Fibroblast of lung (primary cell): ENCODE data around the gene VBP1.

Source experiments
- EZH2 ChIP-seq: IDR thresholded peaks from 2 replicates; pipeline ENCODE4 v1.5.1; 2012; ENCODE audit warnings: low read length, control low read depth, mild to moderate bottlenecking; ENCODE audit errors: missing control alignments
- TF ChIP-seq, protein P1 (sequence below), 2 donors: IDR thresholded peaks in 1 of 2; conservative IDR thresholded peaks in 1 of 2; 1 replicate in 1 of 2; 2 replicates in 1 of 2; pipeline ENCODE4 v1.5.1; 2011 to 2012; ENCODE audit warnings: low read length in 2 of 2, control low read depth in 1 of 2, inconsistent platforms in 1 of 2, low read depth in 1 of 2, mild to moderate bottlenecking in 1 of 2

GRCh38 chrX:155247497-155247896 is 31.2 kb downstream of the VBP1 start:
- TF ChIP-seq, protein P1, sequence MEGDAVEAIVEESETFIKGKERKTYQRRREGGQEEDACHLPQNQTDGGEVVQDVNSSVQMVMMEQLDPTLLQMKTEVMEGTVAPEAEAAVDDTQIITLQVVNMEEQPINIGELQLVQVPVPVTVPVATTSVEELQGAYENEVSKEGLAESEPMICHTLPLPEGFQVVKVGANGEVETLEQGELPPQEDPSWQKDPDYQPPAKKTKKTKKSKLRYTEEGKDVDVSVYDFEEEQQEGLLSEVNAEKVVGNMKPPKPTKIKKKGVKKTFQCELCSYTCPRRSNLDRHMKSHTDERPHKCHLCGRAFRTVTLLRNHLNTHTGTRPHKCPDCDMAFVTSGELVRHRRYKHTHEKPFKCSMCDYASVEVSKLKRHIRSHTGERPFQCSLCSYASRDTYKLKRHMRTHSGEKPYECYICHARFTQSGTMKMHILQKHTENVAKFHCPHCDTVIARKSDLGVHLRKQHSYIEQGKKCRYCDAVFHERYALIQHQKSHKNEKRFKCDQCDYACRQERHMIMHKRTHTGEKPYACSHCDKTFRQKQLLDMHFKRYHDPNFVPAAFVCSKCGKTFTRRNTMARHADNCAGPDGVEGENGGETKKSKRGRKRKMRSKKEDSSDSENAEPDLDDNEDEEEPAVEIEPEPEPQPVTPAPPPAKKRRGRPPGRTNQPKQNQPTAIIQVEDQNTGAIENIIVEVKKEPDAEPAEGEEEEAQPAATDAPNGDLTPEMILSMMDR (conservative IDR thresholded peaks at IDR 0.05 in 1 of 2, IDR thresholded peaks at IDR 0.05 in 1 of 2; ENCODE audit: low read depth in 1 of 2, low read length in 2 of 2), result no peak
- no peak for TF ChIP-seq EZH2
